ENCODE measurements around the gene DAPK3.
"Not testable (repeated sequence)": the region's sequence is repeated elsewhere in the genome, so short reads cannot be mapped to it uniquely, and the experiment has no call there.

Gene DAPK3

GRCh38 chr19:4010808-4011110, 39.9 kb upstream of the DAPK3 start:
- no peak for DNase-seq (ENCODE audit: extremely low read depth, low read depth)
- TF ChIP-seq CTCF (IDR thresholded peaks at IDR 0.05; ENCODE audit: low read depth, low read length, missing control alignments), result no peak
- no peak overlapping the region for H3K4me3 ChIP-seq (replicated peaks; ENCODE audit: low read depth, low read length)

DNA sequence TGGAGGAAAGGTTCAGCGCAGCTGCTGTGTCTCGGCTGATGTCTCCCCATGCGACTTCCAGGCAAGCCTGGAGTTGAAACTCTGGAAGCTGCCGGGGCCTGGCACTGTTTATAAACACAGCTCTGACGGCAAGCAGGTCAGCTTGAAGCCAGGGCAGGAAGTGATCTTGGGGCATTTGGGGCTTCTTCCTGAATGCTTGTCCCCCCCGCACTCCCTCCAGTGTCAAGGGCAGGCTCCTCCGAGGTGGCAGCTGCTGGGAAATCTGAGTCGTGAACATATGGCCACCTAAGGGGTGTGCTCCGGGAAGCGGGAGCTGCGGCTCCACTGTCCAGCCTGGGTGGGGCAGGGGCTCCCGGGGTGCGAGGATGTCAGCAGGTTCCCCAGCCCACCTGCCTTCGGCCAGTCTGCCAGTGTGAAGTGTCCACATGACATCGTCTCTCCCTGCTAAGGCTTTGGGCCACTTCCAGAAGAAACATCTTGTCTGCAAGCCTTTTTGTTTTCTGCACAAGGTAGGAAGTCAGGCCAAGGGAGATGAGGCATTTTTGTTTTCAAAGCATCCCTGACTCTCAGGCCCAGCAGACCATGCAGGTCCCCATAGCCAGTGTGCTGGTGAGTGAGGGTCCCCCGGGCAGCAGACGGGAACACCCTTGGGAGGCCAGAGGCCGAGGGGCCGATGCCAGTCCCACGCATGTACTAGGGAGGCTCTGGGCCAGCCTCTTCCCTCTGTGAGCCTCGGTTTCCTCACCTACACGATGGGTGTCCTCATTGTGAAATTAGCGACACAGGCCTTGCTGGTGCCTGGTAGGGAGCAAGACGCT, 39.3 kb upstream of the DAPK3 start:
- TF ChIP-seq CTCF (IDR thresholded peaks at IDR 0.05; ENCODE audit: low read depth, low read length, missing control alignments), result no peak
- DNase-seq (ENCODE audit: extremely low read depth, low read depth), result no peak
- peak overlapping the region; percentile 85 for H3K4me3 ChIP-seq (replicated peaks; ENCODE audit: low read depth, low read length)

DNA sequence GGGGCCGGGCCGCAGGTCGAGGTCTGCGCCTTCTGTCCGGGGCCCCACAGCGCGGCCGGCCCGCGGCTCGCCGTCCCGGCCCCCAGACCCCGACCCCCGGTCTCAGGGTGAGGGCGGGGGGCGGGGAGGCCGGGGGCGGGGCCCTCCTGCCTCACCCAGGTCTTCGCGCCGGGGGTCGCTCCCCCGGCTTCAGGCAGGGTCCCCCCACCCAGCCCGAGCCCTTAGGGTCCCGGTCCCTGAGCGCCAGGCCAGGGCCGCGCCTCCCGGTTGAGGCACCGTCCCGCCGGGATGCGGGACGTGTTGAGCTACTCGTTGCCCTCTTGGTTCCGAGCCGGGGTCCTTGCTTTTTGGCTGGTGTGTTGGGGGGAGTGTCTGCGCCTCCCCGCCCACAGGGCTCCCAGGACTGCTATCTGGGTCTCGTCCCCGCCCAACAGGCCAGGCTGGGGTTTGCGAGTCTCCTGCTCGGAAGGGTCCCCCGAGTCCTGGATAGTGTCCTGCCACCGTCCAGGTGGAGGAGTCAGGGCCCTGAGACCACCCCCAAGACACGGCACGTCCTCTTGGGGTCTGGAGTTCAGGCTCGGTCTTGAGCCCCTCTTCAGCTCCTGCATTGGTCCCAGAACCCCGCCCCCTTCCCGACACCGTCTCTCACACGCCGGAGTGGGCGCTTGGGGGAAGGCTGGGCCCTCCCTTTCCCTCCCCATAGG, 37.1 kb upstream of the DAPK3 start:
- peak overlapping the region; percentile 85 for H3K4me3 ChIP-seq (replicated peaks; ENCODE audit: low read depth, low read length)
- TF ChIP-seq CTCF (IDR thresholded peaks at IDR 0.05; ENCODE audit: low read depth, low read length, missing control alignments), result no peak
- DNase-seq (ENCODE audit: extremely low read depth, low read depth), result no peak

GRCh38 chr19:4007021-4007835, 36.3 kb upstream of the DAPK3 start, which contains the start of gene PIAS4:
TSS of gene PIAS4 (plus strand) at chr19:4007736. CDS start at chr19:4007761, 25 bp downstream.
- DNase-seq (ENCODE audit: extremely low read depth, low read depth), result peak; percentile 63
- no peak for TF ChIP-seq CTCF (IDR thresholded peaks at IDR 0.05; ENCODE audit: low read depth, low read length, missing control alignments)
- peak within 1 kb of the TSS; percentile 85 for H3K4me3 ChIP-seq (replicated peaks; ENCODE audit: low read depth, low read length)

- DNase-seq (ENCODE audit: extremely low read depth, low read depth); H3K4me3 ChIP-seq (replicated peaks; ENCODE audit: low read depth, low read length): not testable (repeated sequence)
Measured at GRCh38 chr19:4005436-4005835, 34.5 kb upstream of the DAPK3 start.

- not testable (repeated sequence) for DNase-seq (ENCODE audit: extremely low read depth, low read depth); H3K4me3 ChIP-seq (replicated peaks; ENCODE audit: low read depth, low read length)
Measured at GRCh38 chr19:4000798-4001197, 29.9 kb upstream of the DAPK3 start.

- H3K4me3 ChIP-seq (replicated peaks; ENCODE audit: low read depth, low read length); DNase-seq (ENCODE audit: extremely low read depth, low read depth): not testable (repeated sequence)
Measured at GRCh38 chr19:3998667-3999412, 27.9 kb upstream of the DAPK3 start.

Measured in HFF-Myc (cell line).